ENCODE measurements around the gene GPC6.
"Not testable (repeated sequence)": the region's sequence is repeated elsewhere in the genome, so short reads cannot be mapped to it uniquely, and the experiment has no call there.

Gene GPC6

DNA sequence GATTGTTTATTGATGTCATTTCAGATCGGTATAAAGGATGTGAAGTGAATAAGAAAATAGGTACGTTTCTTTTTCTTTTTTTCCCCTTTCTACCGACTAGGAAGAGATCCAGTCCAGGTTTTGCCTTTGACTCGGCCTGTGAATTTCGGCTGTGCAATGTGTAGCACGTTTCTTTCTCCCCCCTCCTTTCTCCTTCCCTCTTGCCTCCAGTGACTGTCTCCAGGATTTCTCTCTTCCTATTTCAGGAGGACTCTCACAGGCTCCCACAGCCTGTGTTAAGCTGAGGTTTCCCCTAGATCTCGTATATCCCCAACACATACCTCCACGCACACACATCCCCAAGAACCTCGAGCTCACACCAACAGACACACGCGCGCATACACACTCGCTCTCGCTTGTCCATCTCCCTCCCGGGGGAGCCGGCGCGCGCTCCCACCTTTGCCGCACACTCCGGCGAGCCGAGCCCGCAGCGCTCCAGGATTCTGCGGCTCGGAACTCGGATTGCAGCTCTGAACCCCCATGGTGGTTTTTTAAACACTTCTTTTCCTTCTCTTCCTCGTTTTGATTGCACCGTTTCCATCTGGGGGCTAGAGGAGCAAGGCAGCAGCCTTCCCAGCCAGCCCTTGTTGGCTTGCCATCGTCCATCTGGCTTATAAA is at the start of gene GPC6:
Gene GPC6 (plus strand): TSS at position 185 of the 657 bp plus-strand sequence.
- Histone ChIP-seq H3K27ac (ENCODE audit: low read length) (peak within 1 kb of the TSS; percentile 58), H3K4me3 (ENCODE audit: low read length in 2 of 2) (peak within 1 kb of the TSS; percentile 83 to 86), H3K27me3 (ENCODE audit: control insufficient read depth in 1 of 2, insufficient read depth in 2 of 2, low read length in 2 of 2) (peaks cover 0 to 2% of the 10 kb centered on the region in 2 donors), H3K9ac (ENCODE audit: low read length in 2 of 2) (peak within 1 kb of the TSS; percentile 58 to 90), H3K36me3 (ENCODE audit: control insufficient read depth in 2 of 2, insufficient read depth in 2 of 2, low read length in 2 of 2) (no peaks in the 10 kb centered on the region), H3K4me1 (ENCODE audit: control insufficient read depth, insufficient read depth, low read length) (peaks cover 8% of the 10 kb centered on the region), H3K9me3 (ENCODE audit: control insufficient read depth in 2 of 2, low read length in 2 of 2) (no peaks in the 10 kb centered on the region)

- Histone ChIP-seq H3K4me1 (ENCODE audit: control insufficient read depth, insufficient read depth, low read length) (no peaks in the 10 kb centered on the region), H3K36me3 (ENCODE audit: control insufficient read depth in 2 of 2, insufficient read depth in 2 of 2, low read length in 2 of 2) (no peaks in the 10 kb centered on the region), H3K4me3 (ENCODE audit: low read length in 2 of 2) (no peak overlapping the region), H3K27ac (ENCODE audit: low read length) (no peak overlapping the region), H3K9ac (ENCODE audit: low read length in 2 of 2) (no peak overlapping the region), H3K9me3 (ENCODE audit: control insufficient read depth in 2 of 2, low read length in 2 of 2) (no peaks in the 10 kb centered on the region), H3K27me3 (ENCODE audit: control insufficient read depth in 1 of 2, insufficient read depth in 2 of 2, low read length in 2 of 2) (no peaks in the 10 kb centered on the region)
Observed at GRCh38 chr13:93180356-93180969, 46.1 kb upstream of the GPC6 start.

DNA sequence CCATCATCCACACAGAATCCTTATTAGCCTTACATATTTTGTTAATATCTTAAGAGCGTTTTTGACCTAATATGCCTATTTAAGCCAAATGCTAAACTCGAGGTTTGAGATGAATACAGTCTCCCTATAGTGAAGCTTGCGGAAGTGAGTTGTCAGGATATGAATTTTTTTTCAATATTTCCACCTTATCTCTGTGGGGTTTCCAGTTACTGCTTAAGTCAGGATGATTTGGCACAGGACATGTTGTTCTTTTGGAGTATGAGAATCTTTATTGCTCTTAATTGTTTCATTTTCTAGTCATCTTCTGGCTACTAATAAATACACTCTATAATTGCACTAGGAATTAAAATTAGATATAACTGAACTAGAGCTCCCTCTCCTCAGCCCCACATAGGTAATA is 44.2 kb upstream of the GPC6 start:
- Histone ChIP-seq H3K9ac (ENCODE audit: low read length in 2 of 2) (no peak overlapping the region), H3K4me1 (ENCODE audit: control insufficient read depth, insufficient read depth, low read length) (no peaks in the 10 kb centered on the region), H3K27me3 (ENCODE audit: control insufficient read depth in 1 of 2, insufficient read depth in 2 of 2, low read length in 2 of 2) (no peaks in the 10 kb centered on the region), H3K4me3 (ENCODE audit: low read length in 2 of 2) (no peak overlapping the region), H3K36me3 (ENCODE audit: control insufficient read depth in 2 of 2, insufficient read depth in 2 of 2, low read length in 2 of 2) (no peaks in the 10 kb centered on the region), H3K27ac (ENCODE audit: low read length) (no peak overlapping the region), H3K9me3 (ENCODE audit: control insufficient read depth in 2 of 2, low read length in 2 of 2) (no peaks in the 10 kb centered on the region)

GRCh38 chr13:93183302-93183701 is 43.3 kb upstream of the GPC6 start:
- Histone ChIP-seq H3K36me3 (ENCODE audit: control insufficient read depth in 2 of 2, insufficient read depth in 2 of 2, low read length in 2 of 2) (no peaks in the 10 kb centered on the region), H3K9ac (ENCODE audit: low read length in 2 of 2) (no peak overlapping the region), H3K4me3 (ENCODE audit: low read length in 2 of 2) (no peak overlapping the region), H3K4me1 (ENCODE audit: control insufficient read depth, insufficient read depth, low read length) (no peaks in the 10 kb centered on the region), H3K9me3 (ENCODE audit: control insufficient read depth in 2 of 2, low read length in 2 of 2) (no peaks in the 10 kb centered on the region), H3K27ac (ENCODE audit: low read length) (no peak overlapping the region), H3K27me3 (ENCODE audit: control insufficient read depth in 1 of 2, insufficient read depth in 2 of 2, low read length in 2 of 2) (no peaks in the 10 kb centered on the region)

DNA sequence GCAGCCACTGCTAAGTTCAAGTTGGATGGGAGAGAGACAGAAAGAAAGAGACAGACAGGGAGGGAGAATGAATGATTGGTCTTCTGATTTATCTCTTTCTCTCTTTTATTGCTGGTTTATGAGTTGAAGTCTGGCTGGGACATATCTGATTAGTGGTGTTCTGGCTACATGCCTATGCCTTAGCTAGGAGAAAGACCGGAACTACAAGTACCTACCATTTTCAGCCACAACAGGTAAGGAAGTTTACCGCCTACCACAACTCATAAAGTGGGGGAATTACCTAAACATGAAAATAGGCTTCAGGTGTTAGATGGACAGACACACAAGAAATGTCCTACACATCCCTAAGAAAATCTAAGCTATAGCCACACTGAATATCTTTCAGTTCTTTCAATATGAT is 36.6 kb upstream of the GPC6 start:
- Histone ChIP-seq H3K27ac (ENCODE audit: low read length) (no peak overlapping the region), H3K4me1 (ENCODE audit: control insufficient read depth, insufficient read depth, low read length) (no peaks in the 10 kb centered on the region), H3K36me3 (ENCODE audit: control insufficient read depth in 2 of 2, insufficient read depth in 2 of 2, low read length in 2 of 2) (no peaks in the 10 kb centered on the region), H3K27me3 (ENCODE audit: control insufficient read depth in 1 of 2, insufficient read depth in 2 of 2, low read length in 2 of 2) (no peaks in the 10 kb centered on the region), H3K9me3 (ENCODE audit: control insufficient read depth in 2 of 2, low read length in 2 of 2) (no peaks in the 10 kb centered on the region), H3K9ac (ENCODE audit: low read length in 2 of 2) (no peak overlapping the region), H3K4me3 (ENCODE audit: low read length in 2 of 2) (no peak overlapping the region)

DNA sequence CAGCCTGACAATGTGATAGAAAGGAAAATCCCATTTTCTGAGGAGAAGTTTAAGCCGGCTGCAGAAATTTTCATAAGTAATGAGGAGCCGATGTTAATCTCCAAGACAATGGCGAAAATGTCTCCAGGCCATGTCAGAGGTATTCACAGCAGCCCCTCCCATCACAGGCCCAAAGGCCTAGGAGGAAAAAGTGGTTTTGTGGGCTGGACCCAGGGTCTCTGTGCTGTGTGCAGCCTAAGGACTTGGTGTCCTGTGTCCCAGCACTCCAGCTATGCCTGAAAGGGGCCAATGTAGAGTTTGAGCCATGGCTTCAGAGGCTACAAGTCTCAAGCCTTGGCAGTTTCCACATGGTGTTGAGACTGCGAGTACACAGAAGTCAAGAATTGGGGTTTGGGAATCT is 32.9 kb upstream of the GPC6 start:
- H3K9ac ChIP-seq (ENCODE audit: low read length in 2 of 2): no peak overlapping the region
- H3K36me3 ChIP-seq (ENCODE audit: control insufficient read depth in 2 of 2, insufficient read depth in 2 of 2, low read length in 2 of 2): no peaks in the 10 kb centered on the region
- H3K4me1 ChIP-seq (ENCODE audit: control insufficient read depth, insufficient read depth, low read length): no peaks in the 10 kb centered on the region
- H3K27ac ChIP-seq (ENCODE audit: low read length): no peak overlapping the region
- no peaks in the 10 kb centered on the region for H3K9me3 ChIP-seq (ENCODE audit: control insufficient read depth in 2 of 2, low read length in 2 of 2)
- no peaks in the 10 kb centered on the region for H3K27me3 ChIP-seq (ENCODE audit: control insufficient read depth in 1 of 2, insufficient read depth in 2 of 2, low read length in 2 of 2)
- no peak overlapping the region for H3K4me3 ChIP-seq (ENCODE audit: low read length in 2 of 2)

DNA sequence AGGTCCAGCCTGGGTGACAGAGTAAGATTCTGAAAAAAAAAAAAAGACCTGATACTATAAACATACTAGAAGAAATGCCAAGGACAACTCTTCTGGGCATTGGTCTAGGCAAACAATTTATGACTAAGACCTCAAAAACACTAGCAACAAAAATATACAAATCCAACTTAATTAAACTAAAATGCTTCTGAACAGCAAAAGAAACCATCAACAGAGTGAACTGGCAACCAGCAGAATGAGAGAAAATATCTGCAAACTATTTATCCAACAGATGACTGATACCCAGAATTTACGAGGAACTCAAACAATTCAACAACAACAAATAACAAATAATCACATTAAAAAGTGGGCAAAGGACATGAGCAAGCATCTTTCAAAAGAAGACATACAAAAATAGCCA is 26.8 kb upstream of the GPC6 start:
- H3K36me3 ChIP-seq (ENCODE audit: control insufficient read depth in 2 of 2, insufficient read depth in 2 of 2, low read length in 2 of 2): no peaks in the 10 kb centered on the region
- no peak overlapping the region for H3K27ac ChIP-seq (ENCODE audit: low read length)
- no peak overlapping the region for H3K4me3 ChIP-seq (ENCODE audit: low read length in 2 of 2)
- no peaks in the 10 kb centered on the region for H3K9me3 ChIP-seq (ENCODE audit: control insufficient read depth in 2 of 2, low read length in 2 of 2)
- H3K27me3 ChIP-seq (ENCODE audit: control insufficient read depth in 1 of 2, insufficient read depth in 2 of 2, low read length in 2 of 2): no peaks in the 10 kb centered on the region
- H3K4me1 ChIP-seq (ENCODE audit: control insufficient read depth, insufficient read depth, low read length): no peaks in the 10 kb centered on the region
- no peak overlapping the region for H3K9ac ChIP-seq (ENCODE audit: low read length in 2 of 2)

DNA sequence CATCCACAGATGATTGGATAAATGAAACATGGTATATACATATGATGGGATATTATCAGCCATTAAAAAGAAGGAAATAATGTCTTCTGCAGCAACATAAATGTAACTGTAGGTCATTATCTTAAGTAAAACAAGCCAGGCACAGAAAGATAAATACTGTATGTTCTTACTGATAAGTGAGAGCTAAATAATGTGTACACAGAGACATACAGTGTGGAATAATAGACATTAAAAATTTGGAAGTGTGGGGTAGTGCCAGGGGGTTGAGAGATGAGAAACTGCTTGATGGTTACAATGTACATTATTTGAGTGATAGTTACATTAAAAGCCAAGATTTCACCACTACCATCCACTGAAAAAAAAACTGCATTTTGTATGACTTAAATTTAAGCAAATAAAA is 26.0 kb upstream of the GPC6 start:
- H3K27me3 ChIP-seq (ENCODE audit: control insufficient read depth in 1 of 2, insufficient read depth in 2 of 2, low read length in 2 of 2): no peaks in the 10 kb centered on the region
- H3K4me3 ChIP-seq (ENCODE audit: low read length in 2 of 2): no peak overlapping the region
- H3K36me3 ChIP-seq (ENCODE audit: control insufficient read depth in 2 of 2, insufficient read depth in 2 of 2, low read length in 2 of 2): no peaks in the 10 kb centered on the region
- H3K4me1 ChIP-seq (ENCODE audit: control insufficient read depth, insufficient read depth, low read length): no peaks in the 10 kb centered on the region
- H3K27ac ChIP-seq (ENCODE audit: low read length): no peak overlapping the region
- H3K9me3 ChIP-seq (ENCODE audit: control insufficient read depth in 2 of 2, low read length in 2 of 2): no peaks in the 10 kb centered on the region
- no peak overlapping the region for H3K9ac ChIP-seq (ENCODE audit: low read length in 2 of 2)

DNA sequence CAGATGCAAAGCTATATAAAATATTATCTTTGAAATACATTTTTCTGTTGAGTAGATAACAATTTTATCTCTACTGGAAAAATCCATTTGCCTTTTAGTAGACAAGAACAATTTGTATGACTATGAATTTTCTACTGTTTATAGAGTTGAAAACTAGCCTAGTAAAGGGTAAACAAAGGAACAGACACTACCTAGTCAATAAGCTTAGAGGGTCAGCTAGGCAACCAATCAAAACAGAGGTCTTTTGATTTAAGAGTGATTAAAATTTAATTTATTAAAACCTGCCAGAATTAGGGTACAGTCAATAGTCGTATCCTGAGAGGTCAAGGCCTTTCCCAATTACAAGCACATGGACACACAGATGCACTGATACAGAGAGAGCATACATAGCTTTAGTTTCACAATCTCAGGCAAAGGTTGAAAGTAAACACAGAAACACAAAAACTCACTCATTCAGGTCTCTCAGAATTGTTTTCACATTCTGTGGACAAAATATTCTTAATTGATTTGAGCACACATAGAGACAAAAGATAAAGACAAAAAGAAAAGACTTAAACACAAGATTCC is 24.5 kb upstream of the GPC6 start:
- Histone ChIP-seq H3K36me3 (ENCODE audit: control insufficient read depth in 2 of 2, insufficient read depth in 2 of 2, low read length in 2 of 2) (no peaks in the 10 kb centered on the region), H3K9me3 (ENCODE audit: control insufficient read depth in 2 of 2, low read length in 2 of 2) (no peaks in the 10 kb centered on the region), H3K4me1 (ENCODE audit: control insufficient read depth, insufficient read depth, low read length) (no peaks in the 10 kb centered on the region), H3K27ac (ENCODE audit: low read length) (no peak overlapping the region), H3K4me3 (ENCODE audit: low read length in 2 of 2) (no peak overlapping the region), H3K27me3 (ENCODE audit: control insufficient read depth in 1 of 2, insufficient read depth in 2 of 2, low read length in 2 of 2) (no peaks in the 10 kb centered on the region), H3K9ac (ENCODE audit: low read length in 2 of 2) (no peak overlapping the region)

- H3K9ac ChIP-seq (ENCODE audit: low read length in 2 of 2); H3K9me3 ChIP-seq (ENCODE audit: control insufficient read depth in 2 of 2, low read length in 2 of 2); H3K27ac ChIP-seq (ENCODE audit: low read length); H3K36me3 ChIP-seq (ENCODE audit: control insufficient read depth in 2 of 2, insufficient read depth in 2 of 2, low read length in 2 of 2); H3K4me1 ChIP-seq (ENCODE audit: control insufficient read depth, insufficient read depth, low read length); H3K4me3 ChIP-seq (ENCODE audit: low read length in 2 of 2); H3K27me3 ChIP-seq (ENCODE audit: control insufficient read depth in 1 of 2, insufficient read depth in 2 of 2, low read length in 2 of 2): not testable (repeated sequence)
Observed at GRCh38 chr13:93206778-93207392, 19.7 kb upstream of the GPC6 start.

GRCh38 chr13:93216122-93216521 is 10.5 kb upstream of the GPC6 start:
- Histone ChIP-seq H3K4me3 (ENCODE audit: low read length in 2 of 2) (no peak overlapping the region), H3K27ac (ENCODE audit: low read length) (no peak overlapping the region), H3K36me3 (ENCODE audit: control insufficient read depth in 2 of 2, insufficient read depth in 2 of 2, low read length in 2 of 2) (no peaks in the 10 kb centered on the region), H3K4me1 (ENCODE audit: control insufficient read depth, insufficient read depth, low read length) (no peaks in the 10 kb centered on the region), H3K27me3 (ENCODE audit: control insufficient read depth in 1 of 2, insufficient read depth in 2 of 2, low read length in 2 of 2) (no peaks in the 10 kb centered on the region), H3K9me3 (ENCODE audit: control insufficient read depth in 2 of 2, low read length in 2 of 2) (no peaks in the 10 kb centered on the region), H3K9ac (ENCODE audit: low read length in 2 of 2) (no peak overlapping the region)
